HepG2 (cell line): ENCODE data around the gene GRIN2C. TPM values are rescaled to one million over a fixed set of nuclear protein-coding genes. Genes with fewer than 3 reads are reported as not detected.

Experiments
- FOSL1 ChIP-seq: sonication (generic); formaldehyde crosslinking; IDR thresholded peaks from 2 replicates; pipeline ENCODE4 v1.9.0; 2021; ENCODE audit warnings: missing genetic modification reagents, borderline replicate concordance
- FOXC1 ChIP-seq: sonication (generic); formaldehyde crosslinking; IDR thresholded peaks from 2 replicates; pipeline ENCODE4 v1.8.0; 2022; ENCODE audit warnings: mild to moderate bottlenecking, missing genetic modification reagents, borderline replicate concordance
- NONO ChIP-seq, 2 experiments: fragments of 450-650 bp in 1 of 2; sonication (generic) in 1 of 2; formaldehyde crosslinking in 1 of 2; IDR thresholded peaks in 1 of 2; conservative IDR thresholded peaks in 1 of 2; 2 replicates each; pipeline versions ENCODE4 v1.6.1 to v1.8.0; 2017 to 2022; ENCODE audit warnings: mild to moderate bottlenecking in 1 of 2, missing genetic modification reagents in 1 of 2, moderate library complexity in 1 of 2
- SNAPC2 ChIP-seq: sonication (generic); formaldehyde crosslinking; IDR thresholded peaks from 2 replicates; pipeline ENCODE4 v1.8.1; 2022; ENCODE audit warnings: mild to moderate bottlenecking, missing genetic modification reagents
- ZFP62 ChIP-seq: sonication (generic); formaldehyde crosslinking; IDR thresholded peaks from 2 replicates; pipeline ENCODE4 v1.4.0; 2020; ENCODE audit warnings: missing genetic modification reagents
- ZNF138 ChIP-seq: sonication (generic); formaldehyde crosslinking; IDR thresholded peaks from 2 replicates; pipeline ENCODE4 v1.5.0; 2020; ENCODE audit warnings: mild to moderate bottlenecking, low read depth, missing genetic modification reagents
- ZNF260 ChIP-seq: sonication (generic); formaldehyde crosslinking; IDR thresholded peaks from 2 replicates; pipeline ENCODE4 v1.4.0; 2020; ENCODE audit warnings: missing genetic modification reagents, low read depth, mild to moderate bottlenecking, borderline replicate concordance
- ZNF747 ChIP-seq: sonication (generic); formaldehyde crosslinking; IDR thresholded peaks from 2 replicates; pipeline ENCODE4 v1.8.1; 2023; ENCODE audit warnings: missing genetic modification reagents, mild to moderate bottlenecking, borderline replicate concordance
- polyA plus RNA-seq, 8 experiments: library from polyadenylated mRNA; depleted of rRNA in 3 of 8; stranded (reverse) in 7 of 8; unstranded in 1 of 8; fragments of >200 nt; fragmentation: Illumina TruSeq in 4 of 8; extraction: Trizol in 4 of 8; gene quantifications; 2 replicates each; pipeline versions ENCODE4 v1.2.1 to v1.2.3, GENCODE V29; 2011 to 2016; ENCODE audit warnings: low read depth in 4 of 8, missing spikeins in 1 of 8, mixed read lengths in 1 of 8; ENCODE audit not compliant: insufficient read depth in 1 of 8
- total RNA-seq, 5 experiments: library from RNA; depleted of rRNA; stranded (reverse); fragments of >200 nt; fragmentation: Illumina TruSeq; extraction: Trizol; gene quantifications; 2 replicates each; pipeline ENCODE4 v1.2.3, GENCODE V29; 2016; ENCODE audit warnings: low read depth in 1 of 5
- TF ChIP-seq, protein P1 (sequence below): sonication (generic); formaldehyde crosslinking; IDR thresholded peaks from 2 replicates; pipeline ENCODE4 v1.4.0; 2020; ENCODE audit warnings: missing genetic modification reagents
- TF ChIP-seq, protein P2 (sequence below): IDR thresholded peaks from 2 replicates; pipeline ENCODE4 v1.4.0; 2020; ENCODE audit warnings: mild to moderate bottlenecking, missing genetic modification reagents
- TF ChIP-seq, protein P3 (sequence below): sonication (generic); formaldehyde crosslinking; IDR thresholded peaks from 2 replicates; pipeline ENCODE4 v1.4.0; 2020; ENCODE audit warnings: low read depth, missing genetic modification reagents
- TF ChIP-seq, protein P4 (sequence below): sonication (generic); formaldehyde crosslinking; conservative IDR thresholded peaks from 2 replicates; pipeline ENCODE4 v1.4.0; 2020; ENCODE audit warnings: missing genetic modification reagents
- TF ChIP-seq, protein P5 (sequence below): sonication (generic); formaldehyde crosslinking; IDR thresholded peaks from 2 replicates; pipeline ENCODE4 v1.5.0; 2020; ENCODE audit warnings: mild to moderate bottlenecking, missing genetic modification reagents, borderline replicate concordance

The GRIN2C gene
- total and polyA plus RNA-seq, 2 of the 13 experiments (the other 11 are each of a cell fraction or from before 2014, with no cell fraction given): 0.03 to 0.11 TPM

DNA sequence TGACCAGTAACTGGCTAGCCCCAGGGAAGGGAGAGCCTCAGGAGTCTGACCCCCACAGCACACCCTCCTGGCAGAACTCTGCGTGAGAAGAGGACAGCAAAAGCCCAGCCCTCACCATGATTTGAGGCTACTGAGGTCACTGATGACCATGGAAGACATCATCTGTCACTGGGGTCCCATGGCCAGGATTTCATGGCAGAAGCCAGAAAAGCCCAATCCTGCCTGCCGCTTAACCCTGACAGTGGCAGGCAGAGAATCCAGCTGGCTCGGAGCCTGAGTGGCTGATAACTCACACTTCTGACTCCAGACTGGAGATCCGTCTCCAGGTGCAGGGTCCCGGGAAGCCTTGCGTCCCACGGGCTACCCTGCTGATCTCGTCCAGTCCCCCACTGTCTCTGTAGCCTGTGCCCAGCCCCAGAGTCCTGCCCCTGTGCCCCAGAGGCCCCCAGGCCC, 17.5 kb downstream of the GRIN2C start (continued):
- TF ChIP-seq, protein P1, sequence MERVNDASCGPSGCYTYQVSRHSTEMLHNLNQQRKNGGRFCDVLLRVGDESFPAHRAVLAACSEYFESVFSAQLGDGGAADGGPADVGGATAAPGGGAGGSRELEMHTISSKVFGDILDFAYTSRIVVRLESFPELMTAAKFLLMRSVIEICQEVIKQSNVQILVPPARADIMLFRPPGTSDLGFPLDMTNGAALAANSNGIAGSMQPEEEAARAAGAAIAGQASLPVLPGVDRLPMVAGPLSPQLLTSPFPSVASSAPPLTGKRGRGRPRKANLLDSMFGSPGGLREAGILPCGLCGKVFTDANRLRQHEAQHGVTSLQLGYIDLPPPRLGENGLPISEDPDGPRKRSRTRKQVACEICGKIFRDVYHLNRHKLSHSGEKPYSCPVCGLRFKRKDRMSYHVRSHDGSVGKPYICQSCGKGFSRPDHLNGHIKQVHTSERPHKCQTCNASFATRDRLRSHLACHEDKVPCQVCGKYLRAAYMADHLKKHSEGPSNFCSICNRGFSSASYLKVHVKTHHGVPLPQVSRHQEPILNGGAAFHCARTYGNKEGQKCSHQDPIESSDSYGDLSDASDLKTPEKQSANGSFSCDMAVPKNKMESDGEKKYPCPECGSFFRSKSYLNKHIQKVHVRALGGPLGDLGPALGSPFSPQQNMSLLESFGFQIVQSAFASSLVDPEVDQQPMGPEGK (CRISPR knock-in tag): no peak
- no peak for TF ChIP-seq FOSL1 (CRISPR knock-in tag)
- TF ChIP-seq, protein P2, sequence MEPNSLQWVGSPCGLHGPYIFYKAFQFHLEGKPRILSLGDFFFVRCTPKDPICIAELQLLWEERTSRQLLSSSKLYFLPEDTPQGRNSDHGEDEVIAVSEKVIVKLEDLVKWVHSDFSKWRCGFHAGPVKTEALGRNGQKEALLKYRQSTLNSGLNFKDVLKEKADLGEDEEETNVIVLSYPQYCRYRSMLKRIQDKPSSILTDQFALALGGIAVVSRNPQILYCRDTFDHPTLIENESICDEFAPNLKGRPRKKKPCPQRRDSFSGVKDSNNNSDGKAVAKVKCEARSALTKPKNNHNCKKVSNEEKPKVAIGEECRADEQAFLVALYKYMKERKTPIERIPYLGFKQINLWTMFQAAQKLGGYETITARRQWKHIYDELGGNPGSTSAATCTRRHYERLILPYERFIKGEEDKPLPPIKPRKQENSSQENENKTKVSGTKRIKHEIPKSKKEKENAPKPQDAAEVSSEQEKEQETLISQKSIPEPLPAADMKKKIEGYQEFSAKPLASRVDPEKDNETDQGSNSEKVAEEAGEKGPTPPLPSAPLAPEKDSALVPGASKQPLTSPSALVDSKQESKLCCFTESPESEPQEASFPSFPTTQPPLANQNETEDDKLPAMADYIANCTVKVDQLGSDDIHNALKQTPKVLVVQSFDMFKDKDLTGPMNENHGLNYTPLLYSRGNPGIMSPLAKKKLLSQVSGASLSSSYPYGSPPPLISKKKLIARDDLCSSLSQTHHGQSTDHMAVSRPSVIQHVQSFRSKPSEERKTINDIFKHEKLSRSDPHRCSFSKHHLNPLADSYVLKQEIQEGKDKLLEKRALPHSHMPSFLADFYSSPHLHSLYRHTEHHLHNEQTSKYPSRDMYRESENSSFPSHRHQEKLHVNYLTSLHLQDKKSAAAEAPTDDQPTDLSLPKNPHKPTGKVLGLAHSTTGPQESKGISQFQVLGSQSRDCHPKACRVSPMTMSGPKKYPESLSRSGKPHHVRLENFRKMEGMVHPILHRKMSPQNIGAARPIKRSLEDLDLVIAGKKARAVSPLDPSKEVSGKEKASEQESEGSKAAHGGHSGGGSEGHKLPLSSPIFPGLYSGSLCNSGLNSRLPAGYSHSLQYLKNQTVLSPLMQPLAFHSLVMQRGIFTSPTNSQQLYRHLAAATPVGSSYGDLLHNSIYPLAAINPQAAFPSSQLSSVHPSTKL (CRISPR knock-in tag): no peak
- TF ChIP-seq FOXC1 (CRISPR knock-in tag): 0 out of 2 replicates have a peak, but pooled peaks have one; percentile 20
- no peak for TF ChIP-seq ZNF747 (CRISPR knock-in tag)
- TF ChIP-seq, protein P3, sequence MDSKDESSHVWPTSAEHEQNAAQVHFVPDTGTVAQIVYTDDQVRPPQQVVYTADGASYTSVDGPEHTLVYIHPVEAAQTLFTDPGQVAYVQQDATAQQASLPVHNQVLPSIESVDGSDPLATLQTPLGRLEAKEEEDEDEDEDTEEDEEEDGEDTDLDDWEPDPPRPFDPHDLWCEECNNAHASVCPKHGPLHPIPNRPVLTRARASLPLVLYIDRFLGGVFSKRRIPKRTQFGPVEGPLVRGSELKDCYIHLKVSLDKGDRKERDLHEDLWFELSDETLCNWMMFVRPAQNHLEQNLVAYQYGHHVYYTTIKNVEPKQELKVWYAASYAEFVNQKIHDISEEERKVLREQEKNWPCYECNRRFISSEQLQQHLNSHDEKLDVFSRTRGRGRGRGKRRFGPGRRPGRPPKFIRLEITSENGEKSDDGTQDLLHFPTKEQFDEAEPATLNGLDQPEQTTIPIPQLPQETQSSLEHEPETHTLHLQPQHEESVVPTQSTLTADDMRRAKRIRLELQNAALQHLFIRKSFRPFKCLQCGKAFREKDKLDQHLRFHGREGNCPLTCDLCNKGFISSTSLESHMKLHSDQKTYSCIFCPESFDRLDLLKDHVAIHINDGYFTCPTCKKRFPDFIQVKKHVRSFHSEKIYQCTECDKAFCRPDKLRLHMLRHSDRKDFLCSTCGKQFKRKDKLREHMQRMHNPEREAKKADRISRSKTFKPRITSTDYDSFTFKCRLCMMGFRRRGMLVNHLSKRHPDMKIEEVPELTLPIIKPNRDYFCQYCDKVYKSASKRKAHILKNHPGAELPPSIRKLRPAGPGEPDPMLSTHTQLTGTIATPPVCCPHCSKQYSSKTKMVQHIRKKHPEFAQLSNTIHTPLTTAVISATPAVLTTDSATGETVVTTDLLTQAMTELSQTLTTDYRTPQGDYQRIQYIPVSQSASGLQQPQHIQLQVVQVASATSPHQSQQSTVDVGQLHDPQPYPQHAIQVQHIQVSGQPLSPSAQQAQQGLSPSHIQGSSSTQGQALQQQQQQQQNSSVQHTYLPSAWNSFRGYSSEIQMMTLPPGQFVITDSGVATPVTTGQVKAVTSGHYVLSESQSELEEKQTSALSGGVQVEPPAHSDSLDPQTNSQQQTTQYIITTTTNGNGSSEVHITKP (CRISPR knock-in tag): no peak
- TF ChIP-seq, protein P4, sequence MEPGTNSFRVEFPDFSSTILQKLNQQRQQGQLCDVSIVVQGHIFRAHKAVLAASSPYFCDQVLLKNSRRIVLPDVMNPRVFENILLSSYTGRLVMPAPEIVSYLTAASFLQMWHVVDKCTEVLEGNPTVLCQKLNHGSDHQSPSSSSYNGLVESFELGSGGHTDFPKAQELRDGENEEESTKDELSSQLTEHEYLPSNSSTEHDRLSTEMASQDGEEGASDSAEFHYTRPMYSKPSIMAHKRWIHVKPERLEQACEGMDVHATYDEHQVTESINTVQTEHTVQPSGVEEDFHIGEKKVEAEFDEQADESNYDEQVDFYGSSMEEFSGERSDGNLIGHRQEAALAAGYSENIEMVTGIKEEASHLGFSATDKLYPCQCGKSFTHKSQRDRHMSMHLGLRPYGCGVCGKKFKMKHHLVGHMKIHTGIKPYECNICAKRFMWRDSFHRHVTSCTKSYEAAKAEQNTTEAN: no peak
- TF ChIP-seq NONO (IDR thresholded peaks at IDR 0.05): no peak
- no peak for TF ChIP-seq NONO (CRISPR knock-in tag; conservative IDR thresholded peaks at IDR 0.05)
- TF ChIP-seq, protein P5, sequence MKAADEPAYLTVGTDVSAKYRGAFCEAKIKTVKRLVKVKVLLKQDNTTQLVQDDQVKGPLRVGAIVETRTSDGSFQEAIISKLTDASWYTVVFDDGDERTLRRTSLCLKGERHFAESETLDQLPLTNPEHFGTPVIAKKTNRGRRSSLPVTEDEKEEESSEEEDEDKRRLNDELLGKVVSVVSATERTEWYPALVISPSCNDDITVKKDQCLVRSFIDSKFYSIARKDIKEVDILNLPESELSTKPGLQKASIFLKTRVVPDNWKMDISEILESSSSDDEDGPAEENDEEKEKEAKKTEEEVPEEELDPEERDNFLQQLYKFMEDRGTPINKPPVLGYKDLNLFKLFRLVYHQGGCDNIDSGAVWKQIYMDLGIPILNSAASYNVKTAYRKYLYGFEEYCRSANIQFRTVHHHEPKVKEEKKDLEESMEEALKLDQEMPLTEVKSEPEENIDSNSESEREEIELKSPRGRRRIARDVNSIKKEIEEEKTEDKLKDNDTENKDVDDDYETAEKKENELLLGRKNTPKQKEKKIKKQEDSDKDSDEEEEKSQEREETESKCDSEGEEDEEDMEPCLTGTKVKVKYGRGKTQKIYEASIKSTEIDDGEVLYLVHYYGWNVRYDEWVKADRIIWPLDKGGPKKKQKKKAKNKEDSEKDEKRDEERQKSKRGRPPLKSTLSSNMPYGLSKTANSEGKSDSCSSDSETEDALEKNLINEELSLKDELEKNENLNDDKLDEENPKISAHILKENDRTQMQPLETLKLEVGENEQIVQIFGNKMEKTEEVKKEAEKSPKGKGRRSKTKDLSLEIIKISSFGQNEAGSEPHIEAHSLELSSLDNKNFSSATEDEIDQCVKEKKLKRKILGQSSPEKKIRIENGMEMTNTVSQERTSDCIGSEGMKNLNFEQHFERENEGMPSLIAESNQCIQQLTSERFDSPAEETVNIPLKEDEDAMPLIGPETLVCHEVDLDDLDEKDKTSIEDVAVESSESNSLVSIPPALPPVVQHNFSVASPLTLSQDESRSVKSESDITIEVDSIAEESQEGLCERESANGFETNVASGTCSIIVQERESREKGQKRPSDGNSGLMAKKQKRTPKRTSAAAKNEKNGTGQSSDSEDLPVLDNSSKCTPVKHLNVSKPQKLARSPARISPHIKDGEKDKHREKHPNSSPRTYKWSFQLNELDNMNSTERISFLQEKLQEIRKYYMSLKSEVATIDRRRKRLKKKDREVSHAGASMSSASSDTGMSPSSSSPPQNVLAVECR: no peak
- TF ChIP-seq ZFP62: no peak
- no peak for TF ChIP-seq ZNF138
- TF ChIP-seq ZNF260 (CRISPR knock-in tag): no peak
- no peak for TF ChIP-seq SNAPC2 (CRISPR knock-in tag)
